ENCODE data around the gene ZNF132.

ZNF132 gene

GRCh38 chr19:58406818-58407657 lies 32.9 kb downstream of the ZNF132 start:
- no peak for DNase-seq

GRCh38 chr19:58403920-58404478 lies 36.0 kb downstream of the ZNF132 start:
- DNase-seq = peak in 1 of 2 experiments; percentile 68

- DNase-seq = no peak
Observed at GRCh38 chr19:58401840-58402421, 38.0 kb downstream of the ZNF132 start.

GRCh38 chr19:58400916-58401839 lies 38.8 kb downstream of the ZNF132 start:
- peak; percentile 99 to 100 for DNase-seq

- no peak for DNase-seq
Observed at GRCh38 chr19:58400316-58400915, 39.5 kb downstream of the ZNF132 start.

GRCh38 chr19:58399903-58400302 lies 40.0 kb downstream of the ZNF132 start:
- no peak for DNase-seq

GRCh38 chr19:58398545-58398944 lies 41.4 kb downstream of the ZNF132 start:
- no peak for DNase-seq

GRCh38 chr19:58398087-58398486 lies 41.9 kb downstream of the ZNF132 start:
- DNase-seq = no peak

- DNase-seq = peak in 1 of 2 experiments; percentile 57
Observed at GRCh38 chr19:58397533-58398037, 42.4 kb downstream of the ZNF132 start.

GRCh38 chr19:58396691-58397532 lies 43.0 kb downstream of the ZNF132 start:
- no peak for DNase-seq

- no peak for DNase-seq
Observed at GRCh38 chr19:58395979-58396627, 43.9 kb downstream of the ZNF132 start.

- DNase-seq = no peak
Observed at GRCh38 chr19:58395220-58395978, 44.6 kb downstream of the ZNF132 start, which contains the start of gene RNF225. TSS of gene RNF225 (plus strand) at chr19:58395656. CDS start at chr19:58396090, 434 bp downstream.

- no peak for DNase-seq
Observed at GRCh38 chr19:58394821-58395219, 45.1 kb downstream of the ZNF132 start.

GRCh38 chr19:58393725-58394033 lies 46.3 kb downstream of the ZNF132 start:
- no peak for DNase-seq

- no peak for DNase-seq
Observed at GRCh38 chr19:58392945-58393724, 46.8 kb downstream of the ZNF132 start.

- DNase-seq = no peak
Observed at GRCh38 chr19:58388175-58388526, 51.8 kb downstream of the ZNF132 start.

GRCh38 chr19:58387338-58388174 lies 52.4 kb downstream of the ZNF132 start:
- peak in 1 of 2 experiments; percentile 34 for DNase-seq
